NOMO-1 treated with dmso at 0.1 percent for 144 hours (cell line): ENCODE measurements around the gene SNAP23.
A peak's percentile ranks its signal among the peaks of the same experiment; 100 is the strongest.
"Not testable (repeated sequence)": the region's sequence is repeated elsewhere in the genome, so short reads cannot be mapped to it uniquely, and the experiment has no call there.

Source experiments
- DNase-seq: peaks from one replicate; lab custom pipeline; 2025; ENCODE audit not compliant: unreplicated experiment; lab: John Stamatoyannopoulos, UW

The SNAP23 gene

GRCh38 chr15:42556550-42557207 lies 61.2 kb downstream of the SNAP23 start:
- not testable (repeated sequence) for DNase-seq

DNA sequence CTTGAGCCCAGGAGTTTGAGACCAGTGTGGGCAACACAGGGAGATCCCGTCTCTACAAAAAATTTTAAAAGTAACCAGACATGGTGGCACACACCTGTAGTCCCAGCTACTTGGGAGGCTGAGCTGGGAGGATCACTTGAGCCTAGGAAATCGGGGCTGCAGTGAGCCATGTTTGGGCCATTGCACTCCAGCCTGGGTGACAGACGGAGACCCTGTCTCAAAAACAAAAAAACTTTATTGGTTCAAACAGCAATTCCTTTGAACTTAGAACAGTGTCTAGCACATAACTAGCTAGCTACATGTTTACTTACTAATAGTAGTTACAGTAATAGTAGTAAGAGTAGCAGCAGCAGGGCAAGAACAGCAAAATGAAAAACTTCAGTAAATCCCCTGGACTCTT lies 63.3 kb downstream of the SNAP23 start:
- no peak for DNase-seq

- peak; percentile 97 for DNase-seq
Observed at GRCh38 chr15:42575188-42576039, 80.0 kb downstream of the SNAP23 start, which contains the start of gene STARD9. STARD9 (plus strand) TSS chr15:42575606; CDS start chr15:42575716, 110 bp downstream.

DNA sequence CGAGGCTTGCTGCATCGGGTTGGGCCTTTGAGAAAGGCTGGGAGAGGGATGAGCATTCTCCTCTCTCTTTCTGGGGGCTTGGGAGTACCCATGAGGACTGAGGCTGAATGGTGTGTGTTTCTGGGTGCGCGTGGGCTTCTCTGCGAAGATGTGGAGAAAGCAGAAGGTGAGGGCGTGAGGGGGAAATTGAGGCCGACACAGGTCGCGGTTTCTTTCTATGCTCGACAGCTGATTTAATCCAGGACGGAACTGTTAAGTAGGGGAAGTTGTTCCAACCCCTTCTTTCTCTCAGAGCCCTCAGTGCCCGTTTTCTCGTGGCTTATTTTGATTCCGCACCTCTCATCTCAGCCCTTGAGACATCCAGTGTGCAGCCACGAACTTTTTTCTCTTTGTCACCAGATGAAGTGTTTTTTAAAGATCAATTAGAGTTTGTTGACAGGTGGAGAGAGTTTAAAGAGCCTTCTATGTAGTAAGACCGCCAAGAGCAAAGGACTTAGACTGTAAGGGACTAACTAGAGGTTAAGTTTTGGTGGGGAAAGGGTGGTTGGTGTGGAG lies 80.7 kb downstream of the SNAP23 start:
- DNase-seq = no peak

DNA sequence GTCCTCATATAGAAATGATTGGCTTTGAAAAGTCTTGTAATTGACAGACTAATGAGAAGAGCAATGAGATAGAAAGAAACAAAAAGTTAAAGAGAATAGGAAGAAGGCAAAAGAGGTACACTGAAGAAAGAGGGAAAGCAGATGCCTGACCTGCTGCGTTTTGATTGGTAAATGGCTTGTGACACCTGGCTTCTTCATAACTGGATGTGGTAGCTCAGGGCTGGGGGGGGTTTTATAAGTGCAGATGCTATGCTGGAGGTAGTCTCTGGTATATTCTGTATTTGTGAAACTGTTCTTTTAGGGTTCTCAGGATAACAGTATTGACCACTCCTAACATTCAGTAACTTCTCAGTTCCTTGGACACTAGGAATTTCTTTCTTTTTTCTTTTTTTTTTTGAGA lies 81.3 kb downstream of the SNAP23 start:
- DNase-seq = no peak

- DNase-seq = no peak
Observed at GRCh38 chr15:42577514-42578031, 82.1 kb downstream of the SNAP23 start.

- DNase-seq = no peak
Observed at GRCh38 chr15:42578984-42579537, 83.6 kb downstream of the SNAP23 start.

- peak; percentile 76 for DNase-seq
Observed at GRCh38 chr15:42581272-42581730, 85.9 kb downstream of the SNAP23 start.
